22Rv1 (cell line): Measurements from ENCODE around the gene SPRING1.

Experiments
- H3K27ac ChIP-seq: fragments of 450-650 bp; 2 replicates; pipeline ENCODE4 v1.5.1; 2017
- ZFX ChIP-seq: fragments of 450-650 bp; IDR thresholded peaks from 2 replicates; pipeline ENCODE4 v1.6.1; 2017; ENCODE audit warnings: antibody characterized with exemption, borderline replicate concordance
- TF ChIP-seq, protein P1 (sequence below): fragments of 450-650 bp; IDR thresholded peaks from 2 replicates; pipeline ENCODE4 v1.5.1; 2017; ENCODE audit warnings: mild to moderate bottlenecking

The SPRING1 gene

DNA sequence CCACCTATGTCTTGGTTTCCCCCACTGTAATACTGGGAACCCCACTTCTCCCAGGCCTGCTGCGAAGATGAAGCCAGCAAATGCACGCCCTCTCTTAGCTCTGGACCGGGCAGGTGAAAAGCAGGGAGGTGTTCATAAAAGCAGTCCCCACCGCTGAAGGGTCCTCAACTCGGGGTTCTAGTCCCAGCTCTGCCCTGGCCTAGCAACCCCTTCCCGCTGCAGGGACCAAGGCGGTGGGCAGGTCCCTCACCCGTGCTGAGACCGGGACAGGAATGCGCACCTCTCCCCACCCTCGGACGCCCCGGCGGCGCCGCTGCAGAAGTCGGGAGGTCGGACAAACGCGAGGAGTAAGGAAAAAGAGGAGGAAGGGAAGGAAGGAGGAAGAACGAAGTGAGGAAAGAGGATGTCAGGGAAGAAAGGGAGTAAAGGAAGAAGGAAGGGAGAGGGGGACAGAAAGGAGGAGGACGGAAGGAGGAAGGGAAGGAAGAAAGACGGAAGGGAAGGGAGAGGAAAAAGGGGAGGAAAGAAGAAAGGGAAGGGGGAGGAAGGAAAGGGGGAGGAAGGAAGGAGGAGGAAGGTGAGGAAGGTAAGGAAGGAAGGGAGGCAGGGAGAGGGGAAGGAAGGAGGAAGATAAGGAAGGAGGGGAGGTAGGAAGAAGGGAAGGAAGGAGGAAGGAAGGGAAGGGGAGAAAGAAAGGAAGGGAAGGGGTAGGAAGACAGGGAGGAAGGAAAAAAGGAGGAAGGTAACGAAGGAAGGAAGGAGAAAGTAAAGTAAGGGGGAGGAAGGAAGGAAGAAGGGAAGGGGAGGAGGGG, 701 bp downstream of the SPRING1 start:
- no peak for TF ChIP-seq ZFX
- TF ChIP-seq, protein P1, sequence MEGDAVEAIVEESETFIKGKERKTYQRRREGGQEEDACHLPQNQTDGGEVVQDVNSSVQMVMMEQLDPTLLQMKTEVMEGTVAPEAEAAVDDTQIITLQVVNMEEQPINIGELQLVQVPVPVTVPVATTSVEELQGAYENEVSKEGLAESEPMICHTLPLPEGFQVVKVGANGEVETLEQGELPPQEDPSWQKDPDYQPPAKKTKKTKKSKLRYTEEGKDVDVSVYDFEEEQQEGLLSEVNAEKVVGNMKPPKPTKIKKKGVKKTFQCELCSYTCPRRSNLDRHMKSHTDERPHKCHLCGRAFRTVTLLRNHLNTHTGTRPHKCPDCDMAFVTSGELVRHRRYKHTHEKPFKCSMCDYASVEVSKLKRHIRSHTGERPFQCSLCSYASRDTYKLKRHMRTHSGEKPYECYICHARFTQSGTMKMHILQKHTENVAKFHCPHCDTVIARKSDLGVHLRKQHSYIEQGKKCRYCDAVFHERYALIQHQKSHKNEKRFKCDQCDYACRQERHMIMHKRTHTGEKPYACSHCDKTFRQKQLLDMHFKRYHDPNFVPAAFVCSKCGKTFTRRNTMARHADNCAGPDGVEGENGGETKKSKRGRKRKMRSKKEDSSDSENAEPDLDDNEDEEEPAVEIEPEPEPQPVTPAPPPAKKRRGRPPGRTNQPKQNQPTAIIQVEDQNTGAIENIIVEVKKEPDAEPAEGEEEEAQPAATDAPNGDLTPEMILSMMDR: no peak
- H3K27ac ChIP-seq: peak overlapping the region; percentile 60

DNA sequence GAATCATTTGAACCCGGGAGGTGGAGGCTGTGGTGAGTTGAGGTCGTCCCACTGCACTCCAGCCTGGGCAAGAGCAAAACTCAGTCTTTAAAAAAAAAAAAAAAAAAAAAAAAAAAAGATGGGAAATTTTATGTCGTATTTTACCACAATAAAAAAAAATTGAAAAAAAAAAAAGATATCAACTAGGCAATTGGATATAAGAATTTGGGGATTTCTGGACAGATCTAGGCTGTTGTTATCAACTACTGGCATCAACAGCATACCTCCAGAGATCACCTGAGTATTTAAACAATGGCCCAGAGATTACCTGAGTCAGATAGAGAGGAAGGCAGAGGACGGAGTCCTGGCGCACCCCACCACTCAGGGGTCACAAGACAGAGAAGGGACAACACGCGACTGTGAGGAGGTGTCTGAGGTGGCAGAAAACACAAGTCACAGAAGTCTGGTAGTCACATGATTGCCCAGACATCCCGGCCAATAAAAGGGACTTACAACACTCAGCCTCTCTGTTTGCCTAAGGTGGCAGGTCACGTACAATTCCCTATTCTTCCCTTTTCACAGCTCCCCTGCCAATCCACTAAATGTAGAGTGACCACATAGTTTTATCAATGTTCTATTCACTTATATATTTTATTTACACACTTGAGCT, 1.8 kb downstream of the SPRING1 start:
- no peak for TF ChIP-seq ZFX
- TF ChIP-seq, protein P1: no peak
- no peak overlapping the region for H3K27ac ChIP-seq

DNA sequence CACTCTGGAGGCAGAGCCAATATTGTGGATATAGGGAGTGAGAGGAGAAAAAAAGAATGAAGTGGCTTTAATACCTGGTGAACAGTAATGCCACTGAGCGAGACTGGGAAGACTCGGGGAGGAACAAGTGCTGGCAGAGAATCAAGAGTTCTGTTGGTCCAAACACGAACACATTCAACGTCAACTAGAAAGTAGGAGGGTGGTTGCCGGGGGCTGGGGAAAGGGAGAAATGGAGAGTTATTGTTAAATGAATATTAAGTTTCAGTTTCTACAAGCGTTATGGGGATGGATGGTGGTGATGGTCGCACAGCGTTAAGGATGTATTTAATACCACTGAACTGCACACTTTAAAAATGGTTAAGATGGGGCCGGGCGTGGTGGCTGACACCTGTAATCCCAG, 2.8 kb downstream of the SPRING1 start:
- TF ChIP-seq, protein P1: no peak
- no peak for TF ChIP-seq ZFX

DNA sequence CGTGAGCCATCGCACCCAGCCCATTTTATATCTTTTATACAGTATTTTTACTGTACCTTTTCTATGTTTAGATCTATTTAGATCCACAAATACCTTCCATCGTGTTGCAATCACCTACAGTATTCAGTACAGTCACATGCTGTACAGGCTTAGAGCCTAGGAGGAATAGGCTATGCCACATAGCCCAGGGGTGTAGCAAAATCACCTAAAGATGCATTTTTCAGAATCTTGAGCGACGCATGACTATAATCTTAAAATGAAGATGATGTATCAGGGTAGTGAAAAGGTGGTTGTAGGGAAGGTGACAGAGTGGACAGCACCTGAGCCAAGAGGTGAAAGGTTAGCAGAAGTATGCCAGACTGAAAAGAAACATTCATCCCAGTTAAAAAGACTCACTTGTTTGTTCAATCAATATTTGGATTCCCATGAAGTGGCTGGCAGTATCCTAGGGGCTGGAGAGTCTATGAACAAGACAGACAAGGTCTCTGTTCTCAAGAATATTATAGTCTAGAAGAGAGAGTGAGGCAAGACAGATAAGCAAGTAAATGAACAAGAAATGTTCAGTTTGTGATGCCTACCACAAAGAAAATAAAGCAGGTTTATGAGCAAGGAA, 3.6 kb downstream of the SPRING1 start:
- TF ChIP-seq ZFX: no peak
- TF ChIP-seq, protein P1: no peak
- peak overlapping the region; percentile 38 for H3K27ac ChIP-seq

More for the DNA sequence above, 2.8 kb downstream of the SPRING1 start:
- peak overlapping the region; percentile 38 for H3K27ac ChIP-seq

DNA sequence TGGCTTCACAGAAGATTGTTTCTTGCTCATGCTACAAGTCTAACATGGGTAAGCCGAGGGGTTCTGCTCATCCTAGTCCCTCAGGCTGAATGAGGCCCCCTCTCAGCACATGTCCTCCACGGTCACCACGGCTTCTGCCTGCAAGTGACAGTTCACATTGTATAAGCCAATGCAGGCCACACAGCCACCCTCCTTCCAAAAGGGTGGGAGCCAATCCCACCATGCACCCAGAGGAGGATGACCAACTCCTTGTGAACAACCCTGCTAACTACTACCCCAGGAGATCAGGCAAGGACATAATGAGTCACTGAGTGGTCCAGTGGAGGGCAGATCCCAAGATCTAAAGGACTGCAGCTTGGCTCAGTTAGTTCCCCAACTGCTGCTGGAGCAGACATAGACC, 6.1 kb downstream of the SPRING1 start:
- TF ChIP-seq, protein P1: no peak
- no peak for TF ChIP-seq ZFX
- H3K27ac ChIP-seq: no peak overlapping the region

DNA sequence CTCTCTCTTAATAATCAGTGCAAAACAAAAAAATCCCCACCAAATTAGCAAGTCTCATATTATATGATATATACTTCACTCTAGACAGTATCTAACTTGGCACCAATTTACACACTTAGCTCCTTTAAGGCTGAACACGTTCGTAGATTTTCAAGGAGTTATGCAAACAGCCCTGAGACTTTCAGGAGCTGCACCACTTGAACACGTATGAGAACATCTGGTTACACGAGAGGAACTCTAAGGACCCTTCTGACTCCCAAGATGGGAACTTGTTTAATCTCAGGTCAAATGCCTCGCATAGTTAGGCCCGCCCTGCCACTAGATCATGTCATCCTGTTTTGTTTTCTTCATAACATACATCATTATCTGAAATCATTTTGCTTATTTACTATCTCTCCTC, 10.0 kb downstream of the SPRING1 start:
- H3K27ac ChIP-seq: no peak overlapping the region
- TF ChIP-seq, protein P1: no peak
- no peak for TF ChIP-seq ZFX
